HL-60 (cell line): ENCODE data around the gene TAF11L10.
"Not testable (repeated sequence)": the region's sequence is repeated elsewhere in the genome, so short reads cannot be mapped to it uniquely, and the experiment has no call there.

ENCODE experiments used
- DNase-seq, 2 experiments: peaks; one replicate each; pipeline ENCODE4 v3.0.0-alpha.2; 2010 to 2020; ENCODE audit warnings: low read depth in 1 of 2, low spot score in 1 of 2
- H3K27ac ChIP-seq: fragments of 250-450 bp; sonication (Bioruptor Pico); replicated peaks from 2 replicates; pipeline ENCODE4 v1.5.1; 2020; ENCODE audit warnings: mild to moderate bottlenecking, moderate library complexity
- H3K27me3 ChIP-seq: fragments of 250-450 bp; sonication (Bioruptor Pico); 2 replicates; pipeline ENCODE4 v1.5.1; 2021; ENCODE audit warnings: mild to moderate bottlenecking, moderate library complexity; ENCODE audit not compliant: insufficient read depth, poor library complexity, severe bottlenecking
- H3K4me3 ChIP-seq: replicated peaks from 2 replicates; pipeline ENCODE4 v1.5.1; 2011; ENCODE audit warnings: mild to moderate bottlenecking, control low read depth, low read length; ENCODE audit not compliant: insufficient read depth
- GABPA ChIP-seq: IDR thresholded peaks from 2 replicates; pipeline ENCODE4 v1.6.1; 2012; ENCODE audit warnings: low read depth
- POLR2AphosphoS5 ChIP-seq: IDR thresholded peaks from 2 replicates; pipeline ENCODE4 v1.6.1; 2012; ENCODE audit warnings: low read depth
- REST ChIP-seq: IDR thresholded peaks from 2 replicates; pipeline ENCODE4 v1.6.1; 2012; ENCODE audit warnings: low read depth; ENCODE audit not compliant: insufficient replicate concordance
- SPI1 ChIP-seq: IDR thresholded peaks from 2 replicates; pipeline ENCODE4 v1.6.1; 2012; ENCODE audit warnings: low read depth, mild to moderate bottlenecking, borderline replicate concordance
- TF ChIP-seq, protein P1 (sequence below): IDR thresholded peaks from one replicate; pipeline ENCODE4 v1.5.1; 2011; ENCODE audit warnings: low read length, control low read depth, inconsistent platforms; ENCODE audit not compliant: insufficient read depth

TAF11L10 gene

DNA sequence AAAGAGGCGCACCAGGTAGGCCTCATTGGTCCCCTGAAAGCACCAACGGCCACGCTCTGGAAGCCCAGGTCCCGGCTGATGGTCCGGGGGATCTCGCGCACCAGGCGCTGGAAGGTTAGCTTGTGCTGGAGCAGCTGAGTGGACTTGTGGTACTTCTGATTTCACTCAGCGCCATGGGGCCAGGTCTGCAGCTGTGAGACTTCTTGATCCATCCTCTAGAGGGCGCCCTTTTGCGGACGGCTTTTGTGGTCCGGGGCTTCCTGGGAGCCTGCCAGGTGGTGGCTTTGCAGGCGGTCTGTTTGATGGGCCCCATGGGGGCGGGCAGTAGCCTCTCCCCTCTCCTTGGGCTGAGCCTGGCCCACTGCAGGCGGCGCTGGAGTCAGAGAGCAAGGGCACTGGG, 23.0 kb upstream of the TAF11L10 start:
- Histone ChIP-seq H3K27ac (no peak overlapping the region), H3K4me3 (no peak overlapping the region), H3K27me3 (no peaks in the 10 kb centered on the region)
- DNase-seq: no peak
- TF ChIP-seq SPI1 (no peak), REST (no peak), POLR2AphosphoS5 (no peak), GABPA (no peak)
- TF ChIP-seq, protein P1, sequence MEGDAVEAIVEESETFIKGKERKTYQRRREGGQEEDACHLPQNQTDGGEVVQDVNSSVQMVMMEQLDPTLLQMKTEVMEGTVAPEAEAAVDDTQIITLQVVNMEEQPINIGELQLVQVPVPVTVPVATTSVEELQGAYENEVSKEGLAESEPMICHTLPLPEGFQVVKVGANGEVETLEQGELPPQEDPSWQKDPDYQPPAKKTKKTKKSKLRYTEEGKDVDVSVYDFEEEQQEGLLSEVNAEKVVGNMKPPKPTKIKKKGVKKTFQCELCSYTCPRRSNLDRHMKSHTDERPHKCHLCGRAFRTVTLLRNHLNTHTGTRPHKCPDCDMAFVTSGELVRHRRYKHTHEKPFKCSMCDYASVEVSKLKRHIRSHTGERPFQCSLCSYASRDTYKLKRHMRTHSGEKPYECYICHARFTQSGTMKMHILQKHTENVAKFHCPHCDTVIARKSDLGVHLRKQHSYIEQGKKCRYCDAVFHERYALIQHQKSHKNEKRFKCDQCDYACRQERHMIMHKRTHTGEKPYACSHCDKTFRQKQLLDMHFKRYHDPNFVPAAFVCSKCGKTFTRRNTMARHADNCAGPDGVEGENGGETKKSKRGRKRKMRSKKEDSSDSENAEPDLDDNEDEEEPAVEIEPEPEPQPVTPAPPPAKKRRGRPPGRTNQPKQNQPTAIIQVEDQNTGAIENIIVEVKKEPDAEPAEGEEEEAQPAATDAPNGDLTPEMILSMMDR: no peak

- Histone ChIP-seq H3K27me3 (no peaks in the 10 kb centered on the region), H3K4me3 (no peak overlapping the region), H3K27ac (no peak overlapping the region)
- no peak for DNase-seq
- TF ChIP-seq GABPA (no peak), SPI1 (no peak), POLR2AphosphoS5 (no peak), REST (no peak)
- TF ChIP-seq, protein P1: no peak
These were observed 21.7 kb upstream of the TAF11L10 start for GRCh38 chr5:17619354-17619753.

DNA sequence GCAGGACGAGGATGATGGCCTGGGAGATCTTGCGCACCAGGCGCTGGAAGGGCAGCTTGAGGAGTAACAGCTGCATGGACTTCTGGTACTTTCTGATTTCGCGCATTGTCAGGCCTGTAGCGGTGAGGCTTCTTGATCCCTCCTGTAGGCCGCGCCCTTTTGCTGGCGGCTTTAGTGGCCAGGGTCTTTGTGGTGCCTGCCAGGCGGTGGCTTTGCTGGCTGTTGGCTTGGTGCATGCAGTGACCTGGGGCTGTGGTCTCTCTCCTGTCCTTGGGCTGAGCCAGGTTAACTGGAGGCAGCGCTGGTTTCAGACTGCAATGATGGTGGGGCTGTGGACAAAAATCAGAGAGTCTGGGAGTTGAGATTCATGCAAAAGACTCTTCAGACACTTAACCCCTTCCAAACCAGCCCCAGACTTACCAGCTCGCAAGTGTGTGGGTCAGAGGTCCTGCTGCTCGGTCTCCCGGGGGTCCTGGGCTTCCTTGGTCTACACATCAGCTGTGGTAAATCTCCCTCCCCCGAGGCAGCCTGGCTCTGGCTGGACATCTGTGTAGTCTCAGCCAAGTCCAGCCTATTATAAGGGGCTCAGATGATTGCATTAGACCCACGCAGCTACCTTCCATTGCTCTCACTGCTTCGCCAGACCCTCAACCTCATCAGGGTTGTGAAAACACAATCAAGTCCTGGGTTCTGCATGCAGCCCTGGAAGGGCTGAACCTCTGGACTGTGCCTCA, 17.4 kb upstream of the TAF11L10 start:
- H3K4me3 ChIP-seq: no peak overlapping the region
- TF ChIP-seq REST (no peak), POLR2AphosphoS5 (no peak), SPI1 (no peak)
- TF ChIP-seq, protein P1: no peak
- H3K27me3 ChIP-seq: no peaks in the 10 kb centered on the region
- no peak for DNase-seq
- H3K27ac ChIP-seq: no peak overlapping the region

DNA sequence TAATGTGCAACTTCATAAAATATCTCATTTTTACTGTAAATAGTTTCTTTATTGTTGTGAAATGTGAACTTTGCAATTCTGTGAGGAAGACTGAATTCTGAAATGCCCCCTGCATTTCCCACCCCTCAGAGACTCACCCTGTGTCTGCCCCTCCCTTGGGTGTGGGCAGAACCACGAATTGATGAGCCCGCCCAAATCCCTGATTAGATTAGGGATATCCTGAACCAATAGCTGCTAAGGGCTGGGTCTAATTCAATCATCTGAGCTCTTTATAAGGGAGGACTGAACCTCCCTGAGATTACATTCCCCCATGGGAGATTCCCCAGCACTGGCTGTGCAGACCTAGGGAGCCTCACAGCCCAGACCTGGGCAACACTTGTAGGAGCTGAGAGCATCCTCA, 12.5 kb upstream of the TAF11L10 start, which contains the start of gene TAF11L12:
Gene TAF11L12 (plus strand): TSS at position 301 of the 400 bp plus-strand sequence.
- not testable (repeated sequence) for H3K27me3 ChIP-seq

GRCh38 chr5:17607461-17607860, 9.8 kb upstream of the TAF11L10 start:
- not testable (repeated sequence) for H3K4me3 ChIP-seq, H3K27me3 ChIP-seq, H3K27ac ChIP-seq, DNase-seq

More for the DNA sequence above, 12.5 kb upstream of the TAF11L10 start, which contains the start of gene TAF11L12:
- not testable (repeated sequence) for H3K4me3 ChIP-seq, DNase-seq, H3K27ac ChIP-seq
